GF-D8 (cell line): ENCODE data around the gene RUFY4.
A peak's percentile ranks its signal among the peaks of the same experiment; 100 is the strongest.

Experiments used
- DNase-seq: peaks from one replicate; lab custom pipeline; 2025; lab: John Stamatoyannopoulos, UW

RUFY4 gene

GRCh38 chr2:218063486-218063885, 5.6 kb upstream of the RUFY4 start:
- DNase-seq: no peak

- DNase-seq: no peak
Measured at GRCh38 chr2:218063896-218064295, 5.2 kb upstream of the RUFY4 start.

- DNase-seq: no peak
Measured at GRCh38 chr2:218065239-218066006, 3.6 kb upstream of the RUFY4 start.

GRCh38 chr2:218066926-218067515, 2.0 kb upstream of the RUFY4 start:
- peak; percentile 43 for DNase-seq

GRCh38 chr2:218067523-218067922, 1.5 kb upstream of the RUFY4 start:
- no peak for DNase-seq

- no peak for DNase-seq
Measured at GRCh38 chr2:218069606-218070300, 700 bp downstream of the RUFY4 start.

GRCh38 chr2:218070587-218070986, 1.5 kb downstream of the RUFY4 start:
- no peak for DNase-seq

GRCh38 chr2:218071218-218071937, 2.3 kb downstream of the RUFY4 start:
- no peak for DNase-seq

GRCh38 chr2:218072002-218072401, 2.9 kb downstream of the RUFY4 start:
- DNase-seq: no peak

GRCh38 chr2:218072478-218073024, 3.5 kb downstream of the RUFY4 start:
- DNase-seq: no peak

- no peak for DNase-seq
Measured at GRCh38 chr2:218073185-218073584, 4.1 kb downstream of the RUFY4 start.

GRCh38 chr2:218074031-218074430, 5.0 kb downstream of the RUFY4 start:
- no peak for DNase-seq

GRCh38 chr2:218075975-218076811, 7.1 kb downstream of the RUFY4 start:
- DNase-seq: no peak

GRCh38 chr2:218077464-218078216, 8.6 kb downstream of the RUFY4 start:
- no peak for DNase-seq

- no peak for DNase-seq
Measured at GRCh38 chr2:218079943-218080913, 11.2 kb downstream of the RUFY4 start.

- DNase-seq: no peak
Measured at GRCh38 chr2:218081063-218081462, 12.0 kb downstream of the RUFY4 start.

GRCh38 chr2:218081695-218082094, 12.6 kb downstream of the RUFY4 start:
- DNase-seq: no peak

GRCh38 chr2:218082586-218083351, 13.7 kb downstream of the RUFY4 start:
- no peak for DNase-seq

- no peak for DNase-seq
Measured at GRCh38 chr2:218083352-218083676, 14.3 kb downstream of the RUFY4 start.
